Measurements from ENCODE around the gene SZT2.

The SZT2 gene

DNA sequence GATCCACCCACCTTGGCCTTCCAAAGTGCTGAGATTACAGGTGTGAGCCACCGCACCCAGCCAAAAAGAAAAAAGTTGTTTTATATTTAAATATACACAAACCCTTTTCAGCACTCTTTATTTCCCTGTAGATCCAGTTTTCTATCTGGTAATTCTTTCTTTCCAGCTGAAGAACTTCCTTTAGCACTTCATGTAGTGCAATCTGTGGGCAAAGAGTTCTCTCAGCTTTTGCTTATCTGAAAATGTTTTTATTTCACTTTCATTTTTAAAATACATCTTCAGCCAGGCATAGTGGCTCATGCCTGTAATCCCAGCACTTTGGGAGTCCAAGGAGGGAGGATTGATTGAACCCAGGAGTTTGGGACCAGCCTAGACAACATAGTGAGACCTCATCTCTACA, 92.5 kb downstream of the SZT2 start:
- TF ChIP-seq SUZ12 (IDR thresholded peaks at IDR 0.05; ENCODE audit: extremely low read depth, insufficient read depth, insufficient read length) = no peak
- no peak for TF ChIP-seq ZNF274 (IDR thresholded peaks at IDR 0.05; ENCODE audit: low read depth, low read length)
- no peak for TF ChIP-seq YY1 (IDR thresholded peaks at IDR 0.05; ENCODE audit: insufficient read depth, insufficient read length)
- no peak overlapping the region for H3K4me3 ChIP-seq (ENCODE audit: insufficient read length, low read depth)
- H3K9ac ChIP-seq (ENCODE audit: insufficient read length, low read depth) = no peak overlapping the region
- DNase-seq (ENCODE audit: low read depth, low spot score) = no peak
- no peaks in the 10 kb centered on the region for H3K36me3 ChIP-seq (ENCODE audit: insufficient read depth, insufficient read length, low read length)
- no peaks in the 10 kb centered on the region; the same call in 1 of the 2 replicates for H3K9me3 ChIP-seq (ENCODE audit: insufficient read depth, low read length)
- no peaks in the 10 kb centered on the region for H3K4me1 ChIP-seq (ENCODE audit: insufficient read depth, insufficient read length)
- no peaks in the 10 kb centered on the region for H3K27me3 ChIP-seq (ENCODE audit: insufficient read depth, insufficient read length)

GRCh38 chr1:43484367-43484766, 94.7 kb downstream of the SZT2 start:
- TF ChIP-seq SUZ12 (IDR thresholded peaks at IDR 0.05; ENCODE audit: extremely low read depth, insufficient read depth, insufficient read length) = no peak
- TF ChIP-seq ZNF274 (IDR thresholded peaks at IDR 0.05; ENCODE audit: low read depth, low read length) = no peak
- H3K9me3 ChIP-seq (ENCODE audit: insufficient read depth, low read length) = peaks cover 15% of the 10 kb centered on the region
- H3K9ac ChIP-seq (ENCODE audit: insufficient read length, low read depth) = no peak overlapping the region
- no peak overlapping the region for H3K4me3 ChIP-seq (ENCODE audit: insufficient read length, low read depth)
- no peaks in the 10 kb centered on the region for H3K36me3 ChIP-seq (ENCODE audit: insufficient read depth, insufficient read length, low read length)
- H3K27me3 ChIP-seq (ENCODE audit: insufficient read depth, insufficient read length) = no peaks in the 10 kb centered on the region
- no peaks in the 10 kb centered on the region for H3K4me1 ChIP-seq (ENCODE audit: insufficient read depth, insufficient read length)
- DNase-seq (ENCODE audit: low read depth, low spot score) = no peak

DNA sequence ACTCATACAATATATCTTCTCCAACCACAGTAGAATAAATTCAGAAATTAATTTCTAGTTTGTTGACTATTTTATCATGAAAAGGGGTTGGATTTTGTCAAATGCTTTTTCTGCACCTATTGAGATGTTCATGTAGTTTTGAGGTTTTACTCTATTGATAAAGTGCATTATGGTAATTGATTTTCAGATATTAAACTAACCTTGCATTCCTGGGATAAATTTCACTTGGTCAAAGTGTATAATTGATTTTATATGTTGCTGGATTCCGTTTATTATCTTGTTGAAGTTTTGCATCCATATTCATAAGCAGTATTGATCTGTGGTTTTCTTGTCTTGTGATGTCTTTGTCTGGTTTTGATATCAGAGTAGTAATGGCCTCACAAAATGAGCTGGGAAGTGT, 98.5 kb downstream of the SZT2 start:
- H3K9ac ChIP-seq (ENCODE audit: insufficient read length, low read depth) = no peak overlapping the region
- no peaks in the 10 kb centered on the region for H3K36me3 ChIP-seq (ENCODE audit: insufficient read depth, insufficient read length, low read length)
- H3K4me3 ChIP-seq (ENCODE audit: insufficient read length, low read depth) = no peak overlapping the region
- DNase-seq (ENCODE audit: low read depth, low spot score) = no peak
- peaks cover 31% of the 10 kb centered on the region for H3K9me3 ChIP-seq (ENCODE audit: insufficient read depth, low read length)
- TF ChIP-seq ZNF274 (IDR thresholded peaks at IDR 0.05; ENCODE audit: low read depth, low read length) (no peak), SUZ12 (IDR thresholded peaks at IDR 0.05; ENCODE audit: extremely low read depth, insufficient read depth, insufficient read length) (no peak), YY1 (IDR thresholded peaks at IDR 0.05; ENCODE audit: insufficient read depth, insufficient read length) (no peak)
- no peaks in the 10 kb centered on the region for H3K4me1 ChIP-seq (ENCODE audit: insufficient read depth, insufficient read length)
- no peaks in the 10 kb centered on the region for H3K27me3 ChIP-seq (ENCODE audit: insufficient read depth, insufficient read length)

DNA sequence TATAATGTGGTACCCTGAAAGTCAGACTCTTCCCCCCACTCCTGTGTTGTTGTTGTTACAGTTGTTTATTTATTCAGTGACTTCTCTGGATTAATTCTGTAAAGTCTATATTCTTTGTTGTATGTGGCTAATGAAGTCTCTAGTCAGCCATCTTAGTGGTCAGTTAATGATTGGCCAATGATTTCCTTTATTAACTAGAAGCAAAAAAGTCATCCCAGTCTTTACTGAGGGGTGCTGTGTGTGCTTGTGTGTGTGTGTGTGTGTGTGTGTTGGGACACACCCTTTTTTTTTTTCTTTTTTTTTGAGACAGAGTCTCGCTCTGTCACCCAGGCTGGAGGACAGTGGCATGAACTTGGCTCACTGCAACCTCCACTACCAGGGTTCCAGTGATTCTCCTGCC, 101.4 kb downstream of the SZT2 start:
- Histone ChIP-seq H3K9me3 (ENCODE audit: insufficient read depth, low read length) (peaks cover 31% of the 10 kb centered on the region), H3K4me1 (ENCODE audit: insufficient read depth, insufficient read length) (no peaks in the 10 kb centered on the region), H3K36me3 (ENCODE audit: insufficient read depth, insufficient read length, low read length) (no peaks in the 10 kb centered on the region), H3K27me3 (ENCODE audit: insufficient read depth, insufficient read length) (no peaks in the 10 kb centered on the region), H3K9ac (ENCODE audit: insufficient read length, low read depth) (no peak overlapping the region), H3K4me3 (ENCODE audit: insufficient read length, low read depth) (no peak overlapping the region)
- TF ChIP-seq YY1 (IDR thresholded peaks at IDR 0.05; ENCODE audit: insufficient read depth, insufficient read length) (no peak), SUZ12 (IDR thresholded peaks at IDR 0.05; ENCODE audit: extremely low read depth, insufficient read depth, insufficient read length) (no peak)
- no peak for DNase-seq (ENCODE audit: low read depth, low spot score)

- DNase-seq (ENCODE audit: low read depth, low spot score) = no peak
- no peak overlapping the region for H3K4me3 ChIP-seq (ENCODE audit: insufficient read length, low read depth)
- no peak overlapping the region for H3K9ac ChIP-seq (ENCODE audit: insufficient read length, low read depth)
- no peaks in the 10 kb centered on the region for H3K27me3 ChIP-seq (ENCODE audit: insufficient read depth, insufficient read length)
- H3K4me1 ChIP-seq (ENCODE audit: insufficient read depth, insufficient read length) = no peaks in the 10 kb centered on the region
- no peaks in the 10 kb centered on the region for H3K36me3 ChIP-seq (ENCODE audit: insufficient read depth, insufficient read length, low read length)
- H3K9me3 ChIP-seq (ENCODE audit: insufficient read depth, low read length) = peaks cover 28% of the 10 kb centered on the region
- no peak for TF ChIP-seq SUZ12 (IDR thresholded peaks at IDR 0.05; ENCODE audit: extremely low read depth, insufficient read depth, insufficient read length)
- no peak for TF ChIP-seq ZNF274 (IDR thresholded peaks at IDR 0.05; ENCODE audit: low read depth, low read length)
- TF ChIP-seq YY1 (IDR thresholded peaks at IDR 0.05; ENCODE audit: insufficient read depth, insufficient read length) = no peak
Measured at GRCh38 chr1:43492826-43493225, 103.1 kb downstream of the SZT2 start.

DNA sequence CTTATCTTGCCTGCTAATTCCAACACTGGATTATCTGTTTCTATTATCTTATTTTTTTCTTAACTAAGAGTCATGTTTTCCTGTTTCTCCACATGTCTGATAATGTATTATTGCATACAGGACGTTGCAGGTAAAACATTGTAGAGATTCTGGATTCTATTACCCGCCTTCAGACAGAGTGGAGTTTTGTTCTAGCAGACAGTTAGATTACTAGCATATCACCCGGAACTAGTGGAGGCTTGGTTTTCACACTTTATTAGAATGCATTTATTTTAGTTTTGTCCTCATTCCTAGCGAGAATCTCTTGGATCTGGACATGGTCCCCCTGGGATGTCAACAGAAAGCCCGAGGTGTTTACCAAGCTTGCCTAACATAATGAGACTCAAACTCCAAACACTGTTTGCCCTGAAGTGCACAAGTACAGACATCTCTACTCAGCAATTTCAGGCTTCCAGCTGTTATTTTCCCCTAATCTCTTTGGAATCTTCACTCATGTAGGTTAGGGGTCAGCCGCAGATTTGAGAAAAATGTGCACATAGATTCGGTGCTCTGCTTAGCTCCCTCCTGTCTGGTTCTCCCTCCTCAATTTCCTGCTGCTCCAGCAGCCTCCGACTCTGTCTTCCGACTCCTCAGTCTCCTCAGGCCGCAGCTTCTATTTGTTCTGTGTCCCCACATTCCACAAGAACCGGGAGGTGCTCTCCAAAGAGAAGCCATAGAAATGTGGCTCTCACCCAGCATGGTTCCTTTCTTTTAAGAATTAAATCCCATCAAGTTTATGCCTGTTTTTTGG, 104.2 kb downstream of the SZT2 start:
- Histone ChIP-seq H3K9me3 (ENCODE audit: insufficient read depth, low read length) (peaks cover 18% of the 10 kb centered on the region), H3K27me3 (ENCODE audit: insufficient read depth, insufficient read length) (no peaks in the 10 kb centered on the region), H3K4me3 (ENCODE audit: insufficient read length, low read depth) (no peak overlapping the region), H3K9ac (ENCODE audit: insufficient read length, low read depth) (no peak overlapping the region), H3K4me1 (ENCODE audit: insufficient read depth, insufficient read length) (no peaks in the 10 kb centered on the region), H3K36me3 (ENCODE audit: insufficient read depth, insufficient read length, low read length) (no peaks in the 10 kb centered on the region)
- TF ChIP-seq SUZ12 (IDR thresholded peaks at IDR 0.05; ENCODE audit: extremely low read depth, insufficient read depth, insufficient read length) (no peak), YY1 (IDR thresholded peaks at IDR 0.05; ENCODE audit: insufficient read depth, insufficient read length) (no peak), ZNF274 (IDR thresholded peaks at IDR 0.05; ENCODE audit: low read depth, low read length) (no peak)
- peak; percentile 68 for DNase-seq (ENCODE audit: low read depth, low spot score)

DNA sequence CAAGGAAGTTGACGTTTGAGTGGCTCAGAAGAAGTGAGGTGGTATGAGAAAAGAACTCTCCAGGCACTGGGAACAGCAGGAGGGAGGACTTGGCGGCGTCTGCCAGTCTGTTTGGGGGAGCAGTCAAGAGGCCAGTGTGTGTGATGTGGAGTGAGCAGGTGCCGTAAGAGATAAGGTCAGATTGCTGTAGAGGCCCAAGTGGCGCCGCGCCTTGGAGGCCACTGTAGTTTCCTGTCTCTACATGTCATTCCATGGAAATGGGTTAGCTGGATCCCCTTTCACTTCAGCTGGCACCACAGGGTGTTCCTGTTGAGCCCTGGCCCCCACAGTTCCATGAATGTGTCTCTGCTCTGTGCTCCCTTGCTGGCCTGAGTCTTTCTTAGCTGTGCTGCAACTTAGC, 105.5 kb downstream of the SZT2 start:
- Histone ChIP-seq H3K4me3 (ENCODE audit: insufficient read length, low read depth) (no peak overlapping the region), H3K9ac (ENCODE audit: insufficient read length, low read depth) (no peak overlapping the region), H3K27me3 (ENCODE audit: insufficient read depth, insufficient read length) (no peaks in the 10 kb centered on the region), H3K4me1 (ENCODE audit: insufficient read depth, insufficient read length) (no peaks in the 10 kb centered on the region), H3K36me3 (ENCODE audit: insufficient read depth, insufficient read length, low read length) (no peaks in the 10 kb centered on the region), H3K9me3 (ENCODE audit: insufficient read depth, low read length) (peaks cover 16% of the 10 kb centered on the region; the same call in 1 of the 2 replicates)
- DNase-seq (ENCODE audit: low read depth, low spot score) = no peak
- TF ChIP-seq SUZ12 (IDR thresholded peaks at IDR 0.05; ENCODE audit: extremely low read depth, insufficient read depth, insufficient read length) = no peak
- no peak for TF ChIP-seq ZNF274 (IDR thresholded peaks at IDR 0.05; ENCODE audit: low read depth, low read length)
- TF ChIP-seq YY1 (IDR thresholded peaks at IDR 0.05; ENCODE audit: insufficient read depth, insufficient read length) = no peak
